HUES48 (cell line): ENCODE data around the gene MCEE.
A peak's percentile ranks its signal among the peaks of the same experiment; 100 is the strongest.
"Not testable (repeated sequence)": the region's sequence is repeated elsewhere in the genome, so short reads cannot be mapped to it uniquely, and the experiment has no call there.

Experiments
- H3K27ac ChIP-seq: one replicate; pipeline ENCODE4 v1.7.0; 2013; ENCODE audit warnings: low read depth, low read length, inconsistent platforms
- H3K27me3 ChIP-seq: 2 replicates; pipeline ENCODE4 v1.6.1; 2013; ENCODE audit warnings: mild to moderate bottlenecking, low read length; ENCODE audit not compliant: control insufficient read depth, insufficient read depth
- H3K36me3 ChIP-seq: 2 replicates; pipeline ENCODE4 v1.6.1; 2013; ENCODE audit warnings: low read length; ENCODE audit not compliant: control insufficient read depth, insufficient read depth
- H3K4me1 ChIP-seq: 2 replicates; pipeline ENCODE4 v1.6.1; 2013; ENCODE audit warnings: mild to moderate bottlenecking, low read length; ENCODE audit not compliant: control insufficient read depth, insufficient read depth
- H3K4me3 ChIP-seq: 2 replicates; pipeline ENCODE4 v1.5.1; 2013; ENCODE audit warnings: mild to moderate bottlenecking, low read depth, low read length
- H3K9ac ChIP-seq: 2 replicates; pipeline ENCODE4 v1.6.1; 2013; ENCODE audit warnings: mild to moderate bottlenecking, low read depth, low read length, moderate library complexity
- H3K9me3 ChIP-seq: 2 replicates; pipeline ENCODE4 v1.6.1; 2013; ENCODE audit warnings: low read length; ENCODE audit not compliant: control insufficient read depth, insufficient read depth

MCEE gene

GRCh38 chr2:71151620-71152019, 21.6 kb upstream of the MCEE start:
- Histone ChIP-seq H3K9ac (no peak overlapping the region), H3K4me3 (no peak overlapping the region), H3K36me3 (peaks cover 37% of the 10 kb centered on the region), H3K27me3 (no peaks in the 10 kb centered on the region), H3K4me1 (peaks cover 2% of the 10 kb centered on the region; the same call in 1 of the 2 replicates), H3K9me3 (no peaks in the 10 kb centered on the region), H3K27ac (no peak overlapping the region)

- H3K9ac ChIP-seq: no peak overlapping the region
- H3K36me3 ChIP-seq: peaks cover 49% of the 10 kb centered on the region
- no peaks in the 10 kb centered on the region for H3K27me3 ChIP-seq
- H3K4me1 ChIP-seq: no peaks in the 10 kb centered on the region
- H3K4me3 ChIP-seq: no peak overlapping the region
- no peak overlapping the region for H3K27ac ChIP-seq
- H3K9me3 ChIP-seq: no peaks in the 10 kb centered on the region
These were observed 20.2 kb upstream of the MCEE start for GRCh38 chr2:71150082-71150816.

- Histone ChIP-seq H3K9ac (no peak overlapping the region), H3K9me3 (no peaks in the 10 kb centered on the region), H3K4me1 (no peaks in the 10 kb centered on the region), H3K36me3 (peaks cover 66% of the 10 kb centered on the region), H3K27ac (no peak overlapping the region), H3K27me3 (no peaks in the 10 kb centered on the region), H3K4me3 (no peak overlapping the region)
These were observed 18.6 kb upstream of the MCEE start for GRCh38 chr2:71148506-71149063.

- Histone ChIP-seq H3K9me3 (no peaks in the 10 kb centered on the region), H3K9ac (no peak overlapping the region), H3K27ac (no peak overlapping the region), H3K4me1 (no peaks in the 10 kb centered on the region), H3K27me3 (no peaks in the 10 kb centered on the region), H3K4me3 (no peak overlapping the region), H3K36me3 (peaks cover 96% of the 10 kb centered on the region)
These were observed 13.8 kb upstream of the MCEE start for GRCh38 chr2:71143782-71144181.

- Histone ChIP-seq H3K4me3 (no peak overlapping the region), H3K27ac (no peak overlapping the region), H3K9ac (no peak overlapping the region), H3K36me3 (peaks cover 80% of the 10 kb centered on the region), H3K4me1 (no peaks in the 10 kb centered on the region), H3K9me3 (no peaks in the 10 kb centered on the region), H3K27me3 (no peaks in the 10 kb centered on the region)
These were observed 6.1 kb upstream of the MCEE start for GRCh38 chr2:71136174-71136573.

GRCh38 chr2:71133603-71134002, 3.6 kb upstream of the MCEE start:
- H3K27me3 ChIP-seq: no peaks in the 10 kb centered on the region
- peaks cover 2% of the 10 kb centered on the region; the same call in 1 of the 2 replicates for H3K4me1 ChIP-seq
- no peak overlapping the region for H3K9ac ChIP-seq
- peaks cover 55% of the 10 kb centered on the region for H3K36me3 ChIP-seq
- no peak overlapping the region for H3K4me3 ChIP-seq
- no peaks in the 10 kb centered on the region for H3K9me3 ChIP-seq
- H3K27ac ChIP-seq: no peak overlapping the region

GRCh38 chr2:71131387-71132166, 1.5 kb upstream of the MCEE start:
- not testable (repeated sequence) for H3K27ac ChIP-seq, H3K4me1 ChIP-seq, H3K27me3 ChIP-seq, H3K9me3 ChIP-seq, H3K9ac ChIP-seq
- Histone ChIP-seq H3K36me3 (peaks cover 40% of the 10 kb centered on the region), H3K4me3 (peak overlapping the region; percentile 97)

- Histone ChIP-seq H3K27me3 (no peaks in the 10 kb centered on the region), H3K9ac (peak overlapping the region; percentile 65), H3K27ac (peak overlapping the region; percentile 92), H3K9me3 (no peaks in the 10 kb centered on the region), H3K4me3 (peak overlapping the region; percentile 97), H3K36me3 (peaks cover 33% of the 10 kb centered on the region), H3K4me1 (peaks cover 2% of the 10 kb centered on the region; the same call in 1 of the 2 replicates)
These were observed 846 bp upstream of the MCEE start for GRCh38 chr2:71130905-71131244.

- Histone ChIP-seq H3K9ac (peak overlapping the region; percentile 83), H3K9me3 (no peaks in the 10 kb centered on the region), H3K27me3 (no peaks in the 10 kb centered on the region), H3K4me1 (peaks cover 2% of the 10 kb centered on the region; the same call in 1 of the 2 replicates), H3K4me3 (peak overlapping the region; percentile 97), H3K36me3 (peaks cover 25% of the 10 kb centered on the region), H3K27ac (peak overlapping the region; percentile 92)
These were observed 202 bp downstream of the MCEE start for GRCh38 chr2:71129902-71130151.

GRCh38 chr2:71129114-71129901, 721 bp downstream of the MCEE start:
- H3K4me1 ChIP-seq: peaks cover 2% of the 10 kb centered on the region; the same call in 1 of the 2 replicates
- H3K9ac ChIP-seq: peak overlapping the region; percentile 83
- H3K9me3 ChIP-seq: no peaks in the 10 kb centered on the region
- no peaks in the 10 kb centered on the region for H3K27me3 ChIP-seq
- H3K36me3 ChIP-seq: peaks cover 21% of the 10 kb centered on the region
- H3K4me3 ChIP-seq: peak overlapping the region; percentile 97
- peak overlapping the region; percentile 92 for H3K27ac ChIP-seq
